Measurements from ENCODE around the gene P3R3URF. TPM values are rescaled to one million over a fixed set of nuclear protein-coding genes. Genes with fewer than 3 reads are reported as not detected.

P3R3URF gene
- total and polyA plus RNA-seq, 8 donors = not detected

- Histone ChIP-seq H3K4me1 (no peaks in the 10 kb centered on the region), H3K27me3 (no peaks in the 10 kb centered on the region), H3K36me3 (peaks cover 0 to 16% (median 6%) of the 10 kb centered on the region in 3 donors), H3K4me3 (no peak overlapping the region), H3K27ac (no peak overlapping the region), H3K9me3 (no peaks in the 10 kb centered on the region)
- WGBS, 2 donors = 91 to 93% methylated on average over 9 of the region's 9 CpGs
- FAIRE-seq (no peak), ATAC-seq (no peak), DNase-seq (no peak)
- no peak for TF ChIP-seq CTCF (IDR thresholded peaks at IDR 0.05)
- intact Hi-C loops (cut with DNase I) = no loop called here
Observed at GRCh38 chr1:46191033-46191701, 14.9 kb upstream of the P3R3URF start.

GRCh38 chr1:46190539-46190938, 14.3 kb upstream of the P3R3URF start:
- no peak for TF ChIP-seq CTCF (IDR thresholded peaks at IDR 0.05)
- Histone ChIP-seq H3K4me3 (no peak overlapping the region), H3K4me1 (no peaks in the 10 kb centered on the region), H3K27ac (no peak overlapping the region), H3K9me3 (no peaks in the 10 kb centered on the region), H3K36me3 (peaks cover 0 to 16% (median 6%) of the 10 kb centered on the region in 3 donors), H3K27me3 (no peaks in the 10 kb centered on the region)
- intact Hi-C loops (cut with DNase I) = no loop called here
- 75 to 76% methylated on average over 3 of the region's 3 CpGs for WGBS, 2 donors
- FAIRE-seq (no peak), DNase-seq (no peak), ATAC-seq (no peak)

GRCh38 chr1:46188295-46189030, 12.2 kb upstream of the P3R3URF start:
- no peak for DNase-seq
- no peak for FAIRE-seq
- no peak for TF ChIP-seq CTCF (IDR thresholded peaks at IDR 0.05)
- peaks cover 0 to 16% (median 6%) of the 10 kb centered on the region in 3 donors for H3K36me3 ChIP-seq
- peaks cover 7 to 12% (median 9%) of the 10 kb centered on the region in 3 donors for H3K4me1 ChIP-seq
- peak in 1 of 4 donors; percentile 29 for ATAC-seq
- WGBS, 2 donors = 53 to 56% methylated on average over 6 of the region's 6 CpGs
- intact Hi-C loops (cut with DNase I) = no loop called here
- H3K4me3 ChIP-seq = no peak overlapping the region
- H3K27ac ChIP-seq = no peak overlapping the region
- no peaks in the 10 kb centered on the region for H3K27me3 ChIP-seq
- H3K9me3 ChIP-seq = no peaks in the 10 kb centered on the region

GRCh38 chr1:46187106-46187869, 11.0 kb upstream of the P3R3URF start:
- ATAC-seq = peak in 1 of 4 donors; percentile 4
- WGBS, 2 donors = 77 to 83% methylated on average over 8 of the region's 8 CpGs
- H3K4me3 ChIP-seq = no peak overlapping the region
- H3K27ac ChIP-seq = no peak overlapping the region
- FAIRE-seq = no peak
- intact Hi-C loops (cut with DNase I) = no loop called here
- no peak for TF ChIP-seq CTCF (IDR thresholded peaks at IDR 0.05)
- no peaks in the 10 kb centered on the region for H3K9me3 ChIP-seq
- H3K27me3 ChIP-seq = no peaks in the 10 kb centered on the region
- peaks cover 0 to 7% (median 5%) of the 10 kb centered on the region in 3 donors for H3K36me3 ChIP-seq
- H3K4me1 ChIP-seq = peaks cover 14 to 22% (median 19%) of the 10 kb centered on the region in 3 donors
- DNase-seq = no peak
